ENCODE results near the gene NTN1. TPM values are rescaled to one million over a fixed set of nuclear protein-coding genes. Genes with fewer than 3 reads are reported as not detected.

The NTN1 gene
- total and polyA plus RNA-seq, 2 donors from 2014 or later: 1.8 TPM

DNA sequence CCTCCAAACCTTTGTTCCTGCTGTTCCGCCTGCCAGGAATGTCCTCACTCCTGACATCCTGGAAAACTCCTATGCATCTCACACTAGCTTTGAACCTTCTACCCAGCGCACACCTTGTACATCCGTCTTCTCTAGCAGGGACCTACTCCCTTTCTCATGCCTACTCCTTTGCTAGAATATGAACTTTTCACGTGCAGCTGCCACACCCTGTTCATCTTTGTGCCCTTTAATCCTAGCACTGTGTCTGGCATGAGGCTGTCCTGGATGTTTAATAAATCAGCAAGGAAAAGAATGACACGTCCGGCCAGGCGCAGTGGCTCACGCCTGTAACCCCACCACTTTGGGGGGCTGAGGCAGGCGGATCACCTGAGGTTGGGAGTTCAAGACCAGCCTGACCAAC lies 111.0 kb downstream of the NTN1 start:
- DNase-seq (no peak), FAIRE-seq (no peak)
- Histone ChIP-seq H3K9ac (ENCODE audit: low read length in 3 of 3) (no peak overlapping the region), H3K4me1 (ENCODE audit: control insufficient read depth in 2 of 3, insufficient read depth in 2 of 3, low read depth in 1 of 3, low read length in 3 of 3) (no peaks in the 10 kb centered on the region), H3K27me3 (ENCODE audit: control insufficient read depth, insufficient read depth, low read length) (no peaks in the 10 kb centered on the region), H3K4me3 (ENCODE audit: low read length in 3 of 3) (no peak overlapping the region), H3K9me3 (ENCODE audit: control insufficient read depth in 2 of 3, insufficient read depth in 1 of 3, low read length in 3 of 3) (no peaks in the 10 kb centered on the region), H3K36me3 (ENCODE audit: control insufficient read depth in 2 of 3, insufficient read depth in 3 of 3, low read length in 3 of 3) (no peaks in the 10 kb centered on the region), H3K27ac (ENCODE audit: low read depth in 2 of 2, low read length in 2 of 2) (no peak overlapping the region)
- intact Hi-C loops (cut with DNase I): no loop called here
- TF ChIP-seq, protein P1, sequence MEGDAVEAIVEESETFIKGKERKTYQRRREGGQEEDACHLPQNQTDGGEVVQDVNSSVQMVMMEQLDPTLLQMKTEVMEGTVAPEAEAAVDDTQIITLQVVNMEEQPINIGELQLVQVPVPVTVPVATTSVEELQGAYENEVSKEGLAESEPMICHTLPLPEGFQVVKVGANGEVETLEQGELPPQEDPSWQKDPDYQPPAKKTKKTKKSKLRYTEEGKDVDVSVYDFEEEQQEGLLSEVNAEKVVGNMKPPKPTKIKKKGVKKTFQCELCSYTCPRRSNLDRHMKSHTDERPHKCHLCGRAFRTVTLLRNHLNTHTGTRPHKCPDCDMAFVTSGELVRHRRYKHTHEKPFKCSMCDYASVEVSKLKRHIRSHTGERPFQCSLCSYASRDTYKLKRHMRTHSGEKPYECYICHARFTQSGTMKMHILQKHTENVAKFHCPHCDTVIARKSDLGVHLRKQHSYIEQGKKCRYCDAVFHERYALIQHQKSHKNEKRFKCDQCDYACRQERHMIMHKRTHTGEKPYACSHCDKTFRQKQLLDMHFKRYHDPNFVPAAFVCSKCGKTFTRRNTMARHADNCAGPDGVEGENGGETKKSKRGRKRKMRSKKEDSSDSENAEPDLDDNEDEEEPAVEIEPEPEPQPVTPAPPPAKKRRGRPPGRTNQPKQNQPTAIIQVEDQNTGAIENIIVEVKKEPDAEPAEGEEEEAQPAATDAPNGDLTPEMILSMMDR (IDR thresholded peaks at IDR 0.05; ENCODE audit: borderline replicate concordance, extremely low read depth, insufficient read depth): no peak

DNA sequence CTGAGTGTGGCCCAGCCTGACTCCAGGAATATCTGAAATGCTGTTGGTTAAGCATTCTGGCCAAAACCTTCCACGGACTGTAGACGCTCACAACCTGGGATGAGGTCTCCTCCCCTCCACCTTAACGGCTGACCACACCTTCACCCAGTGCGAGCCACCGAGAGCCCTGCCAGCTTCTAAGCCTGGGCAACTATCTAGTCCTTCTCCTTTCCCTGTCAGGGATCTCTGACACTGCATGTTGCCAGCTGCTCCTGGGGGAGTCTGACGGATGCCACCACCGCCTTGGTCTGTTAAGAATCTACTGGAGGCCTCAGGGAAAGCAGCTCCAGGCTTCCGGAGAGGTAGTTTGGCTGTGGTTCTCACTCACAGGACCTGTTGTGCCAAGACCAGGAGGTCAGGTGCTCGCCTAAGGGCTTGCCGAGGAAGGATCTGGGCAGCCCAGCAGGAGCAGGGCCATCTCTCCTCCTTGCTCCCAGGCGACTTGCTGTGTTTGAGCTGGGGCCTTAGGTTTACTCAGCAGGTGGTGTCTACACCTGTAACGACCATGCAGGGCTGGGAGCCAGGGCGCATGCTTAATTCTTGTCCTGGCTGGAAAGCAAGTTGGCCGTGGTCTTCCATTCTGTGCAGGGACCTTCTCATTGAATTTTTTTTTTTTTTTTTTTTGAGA lies 111.8 kb downstream of the NTN1 start:
- TF ChIP-seq, protein P1 (IDR thresholded peaks at IDR 0.05; ENCODE audit: borderline replicate concordance, extremely low read depth, insufficient read depth): no peak
- Histone ChIP-seq H3K36me3 (ENCODE audit: control insufficient read depth in 2 of 3, insufficient read depth in 3 of 3, low read length in 3 of 3) (no peaks in the 10 kb centered on the region), H3K9ac (ENCODE audit: low read length in 3 of 3) (no peak overlapping the region), H3K27ac (ENCODE audit: low read depth in 2 of 2, low read length in 2 of 2) (no peak overlapping the region), H3K4me1 (ENCODE audit: control insufficient read depth in 2 of 3, insufficient read depth in 2 of 3, low read depth in 1 of 3, low read length in 3 of 3) (no peaks in the 10 kb centered on the region), H3K27me3 (ENCODE audit: control insufficient read depth, insufficient read depth, low read length) (no peaks in the 10 kb centered on the region), H3K9me3 (ENCODE audit: control insufficient read depth in 2 of 3, insufficient read depth in 1 of 3, low read length in 3 of 3) (no peaks in the 10 kb centered on the region), H3K4me3 (ENCODE audit: low read length in 3 of 3) (no peak overlapping the region)
- FAIRE-seq (no peak), DNase-seq (no peak)
- intact Hi-C loops (cut with DNase I): no loop called here

DNA sequence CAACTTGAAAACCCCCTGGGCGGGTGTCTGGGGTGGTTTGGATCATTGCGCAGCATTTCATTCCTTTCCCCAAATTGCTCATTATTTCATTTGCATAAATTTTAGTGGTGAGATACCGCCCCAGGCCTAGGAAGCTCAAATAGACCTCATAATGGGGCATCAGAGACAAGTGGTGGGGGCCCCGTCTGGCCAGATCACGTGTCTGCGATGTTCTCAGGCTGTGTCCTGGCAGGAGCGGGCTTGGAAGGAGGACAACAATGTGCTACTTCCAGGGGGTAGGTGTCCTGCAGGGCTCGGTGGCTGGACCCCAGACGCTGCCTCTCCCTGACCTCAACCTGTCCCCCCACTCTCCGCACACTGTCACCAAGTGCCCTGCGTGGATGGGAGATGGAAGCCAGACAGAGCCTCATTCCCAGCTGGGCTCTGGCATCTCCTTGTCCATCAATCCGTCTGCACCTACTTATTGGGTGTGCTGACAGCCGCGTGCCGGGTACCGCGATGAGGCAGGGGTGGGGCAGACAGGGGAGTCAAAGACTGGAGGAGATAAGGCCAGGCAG lies 116.9 kb downstream of the NTN1 start:
- Histone ChIP-seq H3K4me1 (ENCODE audit: control insufficient read depth in 2 of 3, insufficient read depth in 2 of 3, low read depth in 1 of 3, low read length in 3 of 3) (no peaks in the 10 kb centered on the region), H3K9me3 (ENCODE audit: control insufficient read depth in 2 of 3, insufficient read depth in 1 of 3, low read length in 3 of 3) (no peaks in the 10 kb centered on the region), H3K27ac (ENCODE audit: low read depth in 2 of 2, low read length in 2 of 2) (no peak overlapping the region), H3K9ac (ENCODE audit: low read length in 3 of 3) (no peak overlapping the region), H3K36me3 (ENCODE audit: control insufficient read depth in 2 of 3, insufficient read depth in 3 of 3, low read length in 3 of 3) (no peaks in the 10 kb centered on the region), H3K27me3 (ENCODE audit: control insufficient read depth, insufficient read depth, low read length) (no peaks in the 10 kb centered on the region), H3K4me3 (ENCODE audit: low read length in 3 of 3) (no peak overlapping the region)
- peak in 1 of 5 donors; percentile 40 for DNase-seq
- FAIRE-seq: no peak
- intact Hi-C loops (cut with DNase I): no loop called here
- TF ChIP-seq, protein P1 (IDR thresholded peaks at IDR 0.05; ENCODE audit: borderline replicate concordance, extremely low read depth, insufficient read depth): no peak
